PC-3 (cell line): ENCODE results near the gene CPSF4L. TPM values are rescaled to one million over a fixed set of nuclear protein-coding genes. Genes with fewer than 3 reads are reported as not detected.

ENCODE experiments used
- ATAC-seq: fragments of 200-7000 bp; cut with Tn5 transposase; 2 replicates; pipeline ENCODE4 v1.9.1; 2020; ENCODE audit warnings: mild to moderate bottlenecking, moderate library complexity
- BruUV-seq: library from RNA; stranded (reverse); fragments of 400-500 nt; replicated peaks from 2 replicates; lab custom pipeline; 2021; lab: Mats Ljungman, UMichigan
- CTCF ChIA-PET: fragments of 300-600 bp; sonication (Branson Sonifier 250); formaldehyde crosslinking; loops from one replicate; lab custom pipeline; 2022; ENCODE audit warnings: antibody characterized with exemption; lab: Charles Lee
- POLR2A ChIA-PET: fragments of 300-600 bp; sonication (Branson Sonifier 250); formaldehyde crosslinking; loops from one replicate; lab custom pipeline; 2022; ENCODE audit warnings: antibody characterized with exemption; ENCODE audit not compliant: unreplicated experiment; lab: Charles Lee
- DNase-seq: peaks from one replicate; pipeline ENCODE4 v3.0.0-alpha.2; 2015
- H2AFZ ChIP-seq: fragments of 300-600 bp; sonication (generic); 2 replicates; pipeline ENCODE4 v1.6.0; 2016; ENCODE audit warnings: antibody characterized with exemption, low read length
- H3F3A ChIP-seq: fragments of 300-600 bp; sonication (generic); one replicate; pipeline ENCODE4 v1.6.0; 2017; ENCODE audit warnings: antibody characterized with exemption, low read length, control low read depth, mild to moderate bottlenecking; ENCODE audit not compliant: unreplicated experiment
- H3K27ac ChIP-seq: fragments of 300-600 bp; sonication (generic); 2 replicates; pipeline ENCODE4 v1.5.1; 2016; ENCODE audit warnings: mild to moderate bottlenecking, low read length
- H3K27me3 ChIP-seq: fragments of 300-600 bp; sonication (generic); 2 replicates; pipeline ENCODE4 v1.6.1; 2016; ENCODE audit warnings: low read length, mixed read lengths
- H3K36me3 ChIP-seq: fragments of 300-600 bp; sonication (generic); 2 replicates; pipeline ENCODE4 v1.6.1; 2016; ENCODE audit warnings: low read depth, mixed run types, low read length, mixed read lengths
- H3K4me1 ChIP-seq: fragments of 300-600 bp; sonication (generic); 2 replicates; pipeline ENCODE4 v1.5.1; 2016; ENCODE audit warnings: low read length; ENCODE audit not compliant: insufficient read depth
- H3K4me2 ChIP-seq: fragments of 300-600 bp; sonication (generic); 2 replicates; pipeline ENCODE4 v1.6.0; 2016; ENCODE audit warnings: low read length
- H3K4me3 ChIP-seq: fragments of 300-600 bp; sonication (generic); 2 replicates; pipeline ENCODE4 v1.5.1; 2016; ENCODE audit warnings: mild to moderate bottlenecking, low read length, mixed read lengths
- H3K79me2 ChIP-seq: fragments of 300-600 bp; sonication (generic); 2 replicates; pipeline ENCODE4 v1.6.1; 2017; ENCODE audit warnings: low read length, mixed read lengths
- H3K9ac ChIP-seq: fragments of 300-600 bp; sonication (generic); 2 replicates; pipeline ENCODE4 v1.6.0; 2016; ENCODE audit warnings: mild to moderate bottlenecking, low read length
- H3K9me2 ChIP-seq: fragments of 300-600 bp; sonication (generic); replicated peaks from 2 replicates; pipeline ENCODE4 v1.6.1; 2016; ENCODE audit warnings: mixed run types, low read length, mixed read lengths
- H3K9me3 ChIP-seq: fragments of 300-600 bp; sonication (generic); 2 replicates; pipeline ENCODE4 v1.6.1; 2016; ENCODE audit warnings: low read length, mixed read lengths
- H4K20me1 ChIP-seq: fragments of 300-600 bp; sonication (generic); 2 replicates; pipeline ENCODE4 v1.6.1; 2016; ENCODE audit warnings: low read length, mixed read lengths
- EZH2 ChIP-seq: fragments of 300-600 bp; sonication (generic); IDR thresholded peaks from one replicate; pipeline ENCODE4 v1.6.1; 2017; ENCODE audit warnings: antibody characterized with exemption, mild to moderate bottlenecking, low read length; ENCODE audit not compliant: unreplicated experiment
- EZH2phosphoT487 ChIP-seq: fragments of 300-600 bp; sonication (generic); IDR thresholded peaks from 2 replicates; pipeline ENCODE4 v1.6.1; 2018; ENCODE audit warnings: mild to moderate bottlenecking, antibody characterized with exemption, low read length, borderline replicate concordance
- intact Hi-C: fragments of 100-400 bp; cut with micrococcal nuclease; formaldehyde crosslinking; loops from 2 replicates; pipeline ENCODE4 v1.9.0; 2023
- total RNA-seq: library from RNA; depleted of rRNA; stranded (reverse); fragments of >200 nt; gene quantifications from 2 replicates; pipeline ENCODE4 v1.2.3, GENCODE V29; 2014
- TF ChIP-seq, protein P1 (sequence below): fragments of 300-600 bp; sonication (generic); conservative IDR thresholded peaks from 2 replicates; pipeline ENCODE4 v1.5.1; 2017; ENCODE audit warnings: antibody characterized with exemption, low read depth, mild to moderate bottlenecking, low read length

CPSF4L gene
- total RNA-seq, 1 experiment from 2014 or later, result not detected

DNA sequence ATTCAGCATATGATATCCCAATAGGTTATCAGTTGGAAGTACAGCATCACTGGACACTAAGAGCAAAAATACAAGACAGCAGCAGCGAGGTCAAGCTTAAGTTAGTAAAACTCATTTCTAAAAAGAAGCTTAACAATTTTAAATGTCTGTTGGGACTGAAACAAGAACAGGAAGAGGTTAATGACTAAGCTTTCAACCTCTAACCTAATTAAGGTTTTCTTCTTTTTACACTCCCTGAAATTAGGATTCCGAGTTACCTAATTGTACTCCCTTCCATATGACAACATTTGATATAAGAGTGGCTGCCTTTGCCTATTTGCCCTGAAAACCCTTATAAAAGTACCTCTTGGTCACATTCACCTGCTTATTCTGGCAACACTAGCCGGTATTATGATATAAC is 34.3 kb downstream of the CPSF4L start:
- DNase-seq (no peak), ATAC-seq (no peak)
- no peaks in the 10 kb centered on the region for H3K9me3 ChIP-seq
- peaks cover 79% of the 10 kb centered on the region for H3K79me2 ChIP-seq
- ChIA-PET POLR2A (no interaction called here), CTCF (interaction anchor here (0.5 kb wide), 1 partner anchor 17 kb away, joined by 4 read pairs; no protein-coding TSS in a partner anchor)
- peaks cover 6% of the 10 kb centered on the region for H3F3A ChIP-seq
- no peak overlapping the region for H3K27ac ChIP-seq
- no TSS peak for BruUV-seq
- peaks cover 10% of the 10 kb centered on the region; the same call in 1 of the 2 replicates for H3K36me3 ChIP-seq
- no peak for TF ChIP-seq EZH2
- TF ChIP-seq EZH2phosphoT487, result no peak
- TF ChIP-seq, protein P1, sequence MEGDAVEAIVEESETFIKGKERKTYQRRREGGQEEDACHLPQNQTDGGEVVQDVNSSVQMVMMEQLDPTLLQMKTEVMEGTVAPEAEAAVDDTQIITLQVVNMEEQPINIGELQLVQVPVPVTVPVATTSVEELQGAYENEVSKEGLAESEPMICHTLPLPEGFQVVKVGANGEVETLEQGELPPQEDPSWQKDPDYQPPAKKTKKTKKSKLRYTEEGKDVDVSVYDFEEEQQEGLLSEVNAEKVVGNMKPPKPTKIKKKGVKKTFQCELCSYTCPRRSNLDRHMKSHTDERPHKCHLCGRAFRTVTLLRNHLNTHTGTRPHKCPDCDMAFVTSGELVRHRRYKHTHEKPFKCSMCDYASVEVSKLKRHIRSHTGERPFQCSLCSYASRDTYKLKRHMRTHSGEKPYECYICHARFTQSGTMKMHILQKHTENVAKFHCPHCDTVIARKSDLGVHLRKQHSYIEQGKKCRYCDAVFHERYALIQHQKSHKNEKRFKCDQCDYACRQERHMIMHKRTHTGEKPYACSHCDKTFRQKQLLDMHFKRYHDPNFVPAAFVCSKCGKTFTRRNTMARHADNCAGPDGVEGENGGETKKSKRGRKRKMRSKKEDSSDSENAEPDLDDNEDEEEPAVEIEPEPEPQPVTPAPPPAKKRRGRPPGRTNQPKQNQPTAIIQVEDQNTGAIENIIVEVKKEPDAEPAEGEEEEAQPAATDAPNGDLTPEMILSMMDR, result no peak
- peaks cover 13% of the 10 kb centered on the region; the same call in 1 of the 2 replicates for H4K20me1 ChIP-seq
- no peak overlapping the region for H2AFZ ChIP-seq
- intact Hi-C loops, result no loop called here
- peaks cover 34% of the 10 kb centered on the region for H3K4me1 ChIP-seq
- no peak overlapping the region for H3K9ac ChIP-seq
- H3K4me3 ChIP-seq, result no peak overlapping the region
- H3K9me2 ChIP-seq, result no peaks in the 10 kb centered on the region
- peak overlapping the region; percentile 55 for H3K4me2 ChIP-seq
- H3K27me3 ChIP-seq, result no peaks in the 10 kb centered on the region

GRCh38 chr17:73226556-73227172 is 35.0 kb downstream of the CPSF4L start:
- Histone ChIP-seq H3K4me2 (peak overlapping the region; percentile 55; the same call in 1 of the 2 replicates), H3K79me2 (peaks cover 76% of the 10 kb centered on the region), H3K27me3 (no peaks in the 10 kb centered on the region), H3K36me3 (peaks cover 10% of the 10 kb centered on the region; the same call in 1 of the 2 replicates), H3K9ac (no peak overlapping the region), H2AFZ (no peak overlapping the region), H3K9me3 (no peaks in the 10 kb centered on the region), H3K4me1 (peaks cover 34% of the 10 kb centered on the region), H3K27ac (no peak overlapping the region), H3K9me2 (no peaks in the 10 kb centered on the region), H3K4me3 (no peak overlapping the region), H4K20me1 (peaks cover 13% of the 10 kb centered on the region; the same call in 1 of the 2 replicates), H3F3A (peaks cover 6% of the 10 kb centered on the region)
- no TSS peak for BruUV-seq
- ChIA-PET CTCF (no interaction called here), POLR2A (no interaction called here)
- intact Hi-C loops, result no loop called here
- DNase-seq (no peak), ATAC-seq (no peak)
- TF ChIP-seq EZH2phosphoT487, result no peak
- no peak for TF ChIP-seq EZH2
- TF ChIP-seq, protein P1, result no peak
